HEK293T (cell line): ENCODE results near the gene IFT80.

ENCODE experiments used
- BHLHE40 ChIP-seq: fragments of 450-650 bp; IDR thresholded peaks from 2 replicates; pipeline ENCODE4 v1.6.1; 2016; ENCODE audit warnings: mild to moderate bottlenecking, moderate library complexity, borderline replicate concordance
- ELF4 ChIP-seq: fragments of 450-650 bp; IDR thresholded peaks from 2 replicates; pipeline ENCODE4 v1.6.1; 2017; ENCODE audit warnings: antibody characterized with exemption
- HDGF ChIP-seq: fragments of 450-650 bp; IDR thresholded peaks from 2 replicates; pipeline ENCODE4 v1.6.1; 2017; ENCODE audit warnings: antibody characterized with exemption, borderline replicate concordance
- SUZ12 ChIP-seq: fragments of 450-650 bp; IDR thresholded peaks from 2 replicates; pipeline ENCODE4 v1.6.1; 2016; ENCODE audit warnings: mild to moderate bottlenecking

GRCh38 chr3:160399125-160400029 lies at the start of gene IFT80, which contains the start of gene SMC4:
- TF ChIP-seq SUZ12 (no peak), HDGF (no peak), ELF4 (peak; percentile 69; the same call in 1 of the 2 replicates), BHLHE40 (no peak)
